HL-60 (cell line): ENCODE results near the gene ZNF446.

Experiments used
- DNase-seq, 2 experiments: peaks; one replicate each; pipeline ENCODE4 v3.0.0-alpha.2; 2010 to 2020; ENCODE audit warnings: low read depth in 1 of 2, low spot score in 1 of 2
- H3K27ac ChIP-seq: fragments of 250-450 bp; sonication (Bioruptor Pico); replicated peaks from 2 replicates; pipeline ENCODE4 v1.5.1; 2020; ENCODE audit warnings: mild to moderate bottlenecking, moderate library complexity
- H3K27me3 ChIP-seq: fragments of 250-450 bp; sonication (Bioruptor Pico); 2 replicates; pipeline ENCODE4 v1.5.1; 2021; ENCODE audit warnings: mild to moderate bottlenecking, moderate library complexity; ENCODE audit not compliant: insufficient read depth, poor library complexity, severe bottlenecking
- H3K4me3 ChIP-seq: replicated peaks from 2 replicates; pipeline ENCODE4 v1.5.1; 2011; ENCODE audit warnings: mild to moderate bottlenecking, control low read depth, low read length; ENCODE audit not compliant: insufficient read depth
- CTCF ChIP-seq: IDR thresholded peaks from one replicate; pipeline ENCODE4 v1.5.1; 2011; ENCODE audit warnings: low read length, control low read depth, inconsistent platforms; ENCODE audit not compliant: insufficient read depth
- GABPA ChIP-seq: IDR thresholded peaks from 2 replicates; pipeline ENCODE4 v1.6.1; 2012; ENCODE audit warnings: low read depth
- POLR2AphosphoS5 ChIP-seq: IDR thresholded peaks from 2 replicates; pipeline ENCODE4 v1.6.1; 2012; ENCODE audit warnings: low read depth
- REST ChIP-seq: IDR thresholded peaks from 2 replicates; pipeline ENCODE4 v1.6.1; 2012; ENCODE audit warnings: low read depth; ENCODE audit not compliant: insufficient replicate concordance
- SPI1 ChIP-seq: IDR thresholded peaks from 2 replicates; pipeline ENCODE4 v1.6.1; 2012; ENCODE audit warnings: low read depth, mild to moderate bottlenecking, borderline replicate concordance

ZNF446 gene

GRCh38 chr19:58522709-58523108 is 46.6 kb downstream of the ZNF446 start:
- no peak for TF ChIP-seq CTCF
- no peak for TF ChIP-seq POLR2AphosphoS5
- no peak for TF ChIP-seq REST
- TF ChIP-seq SPI1, result no peak
- TF ChIP-seq GABPA, result no peak
- H3K27ac ChIP-seq, result no peak overlapping the region
- H3K4me3 ChIP-seq, result no peak overlapping the region
- no peak for DNase-seq
- H3K27me3 ChIP-seq, result no peaks in the 10 kb centered on the region

- Histone ChIP-seq H3K27me3 (no peaks in the 10 kb centered on the region), H3K4me3 (no peak overlapping the region), H3K27ac (no peak overlapping the region)
- DNase-seq, result no peak
- TF ChIP-seq SPI1 (no peak), CTCF (no peak), POLR2AphosphoS5 (no peak), REST (no peak), GABPA (no peak)
Observed at GRCh38 chr19:58529405-58529804, 53.3 kb downstream of the ZNF446 start.
